NCI-H146 (cell line): ENCODE measurements around the gene A2M.

Experiments
- DNase-seq: peaks from one replicate; lab custom pipeline; 2025; lab: John Stamatoyannopoulos, UW

Gene A2M

GRCh38 chr12:9122091-9122609 is 6.4 kb upstream of the A2M start:
- no peak for DNase-seq

- no peak for DNase-seq
Measured at GRCh38 chr12:9120487-9121184, 4.9 kb upstream of the A2M start.

- no peak for DNase-seq
Measured at GRCh38 chr12:9118158-9118557, 2.4 kb upstream of the A2M start.

- DNase-seq, result no peak
Measured at GRCh38 chr12:9114946-9115345, 773 bp downstream of the A2M start.

- DNase-seq, result no peak
Measured at GRCh38 chr12:9113987-9114309, 1.8 kb downstream of the A2M start.

- no peak for DNase-seq
Measured at GRCh38 chr12:9113296-9113986, 2.3 kb downstream of the A2M start.

GRCh38 chr12:9112076-9112853 is 3.5 kb downstream of the A2M start:
- no peak for DNase-seq

- DNase-seq, result no peak
Measured at GRCh38 chr12:9111525-9111924, 4.2 kb downstream of the A2M start.

GRCh38 chr12:9109737-9110491 is 5.8 kb downstream of the A2M start:
- DNase-seq, result no peak

GRCh38 chr12:9109213-9109522 is 6.6 kb downstream of the A2M start:
- no peak for DNase-seq

GRCh38 chr12:9108504-9109212 is 7.1 kb downstream of the A2M start:
- DNase-seq, result no peak

- no peak for DNase-seq
Measured at GRCh38 chr12:9107542-9107873, 8.2 kb downstream of the A2M start.

GRCh38 chr12:9106610-9107541 is 8.8 kb downstream of the A2M start:
- no peak for DNase-seq

GRCh38 chr12:9106067-9106466 is 9.7 kb downstream of the A2M start:
- no peak for DNase-seq

GRCh38 chr12:9104767-9105423 is 10.8 kb downstream of the A2M start:
- DNase-seq, result no peak

GRCh38 chr12:9104087-9104486 is 11.6 kb downstream of the A2M start:
- no peak for DNase-seq

- no peak for DNase-seq
Measured at GRCh38 chr12:9103050-9103849, 12.5 kb downstream of the A2M start.

- DNase-seq, result no peak
Measured at GRCh38 chr12:9101018-9101687, 14.6 kb downstream of the A2M start.
